HUDEP-2 (cell line): ENCODE measurements around the gene LIPJ.

ENCODE experiments used
- DNase-seq, 76 experiments: peaks; one replicate each; lab custom pipeline; 2025; ENCODE audit not compliant: unreplicated experiment in 76 of 76; lab: John Stamatoyannopoulos, UW

LIPJ gene

DNA sequence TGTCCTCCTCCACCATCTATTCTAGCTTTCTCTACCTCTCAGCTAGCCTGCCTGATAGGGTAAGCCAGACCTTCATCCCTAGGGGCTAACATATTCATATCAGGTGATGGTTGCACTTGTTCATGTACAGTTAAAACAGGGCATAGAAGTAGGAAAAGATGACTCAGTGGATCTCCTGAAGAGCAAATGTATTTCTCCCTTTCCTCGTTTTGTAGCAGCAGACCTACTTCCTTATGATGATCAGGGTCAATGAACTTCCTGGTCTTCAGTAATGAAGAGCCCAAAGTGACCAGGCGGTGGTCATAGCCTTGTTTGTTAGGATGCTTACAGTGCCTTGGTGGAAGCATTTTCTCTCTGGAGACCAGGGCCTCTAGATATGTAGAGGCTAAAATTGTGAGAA is 6.3 kb downstream of the LIPJ start:
- DNase-seq = no peak

DNA sequence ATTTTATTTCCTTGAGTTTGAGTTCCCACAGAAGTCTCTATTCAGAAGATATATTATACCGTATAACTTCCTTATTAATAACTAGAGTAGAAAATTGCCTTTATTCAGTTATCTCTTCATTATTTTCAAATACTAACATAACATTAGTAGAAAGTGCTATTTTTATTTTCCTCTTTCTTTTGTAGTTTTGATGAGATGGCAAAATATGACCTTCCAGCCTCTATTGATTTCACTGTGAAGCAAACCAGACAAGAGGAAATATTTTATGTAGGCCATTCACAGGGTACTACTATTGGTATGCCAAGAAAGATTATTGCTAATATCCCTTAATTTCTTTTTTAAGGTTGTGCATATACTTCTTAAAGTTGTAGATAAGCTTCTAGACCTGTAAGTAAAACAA is 7.9 kb downstream of the LIPJ start:
- no peak for DNase-seq

DNA sequence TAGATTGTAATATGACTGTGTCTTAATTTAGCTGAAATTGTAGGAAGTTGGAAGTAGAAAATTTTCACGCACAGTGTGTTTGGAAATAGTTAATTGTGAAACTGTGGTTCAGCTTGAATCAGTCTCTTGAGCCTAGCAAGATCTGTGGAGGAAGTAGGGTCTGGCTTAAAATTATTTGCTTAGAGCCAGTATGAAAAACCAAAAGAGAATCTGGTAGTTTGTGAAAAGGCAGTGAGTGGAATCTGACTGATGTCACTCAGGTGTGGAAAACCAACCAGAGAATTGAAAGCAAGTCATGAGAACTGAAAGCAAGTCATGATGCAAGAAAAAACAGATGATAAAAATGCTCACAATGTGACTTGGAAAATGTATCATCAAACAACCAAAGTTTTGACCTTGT is 11.5 kb downstream of the LIPJ start:
- no peak for DNase-seq

DNA sequence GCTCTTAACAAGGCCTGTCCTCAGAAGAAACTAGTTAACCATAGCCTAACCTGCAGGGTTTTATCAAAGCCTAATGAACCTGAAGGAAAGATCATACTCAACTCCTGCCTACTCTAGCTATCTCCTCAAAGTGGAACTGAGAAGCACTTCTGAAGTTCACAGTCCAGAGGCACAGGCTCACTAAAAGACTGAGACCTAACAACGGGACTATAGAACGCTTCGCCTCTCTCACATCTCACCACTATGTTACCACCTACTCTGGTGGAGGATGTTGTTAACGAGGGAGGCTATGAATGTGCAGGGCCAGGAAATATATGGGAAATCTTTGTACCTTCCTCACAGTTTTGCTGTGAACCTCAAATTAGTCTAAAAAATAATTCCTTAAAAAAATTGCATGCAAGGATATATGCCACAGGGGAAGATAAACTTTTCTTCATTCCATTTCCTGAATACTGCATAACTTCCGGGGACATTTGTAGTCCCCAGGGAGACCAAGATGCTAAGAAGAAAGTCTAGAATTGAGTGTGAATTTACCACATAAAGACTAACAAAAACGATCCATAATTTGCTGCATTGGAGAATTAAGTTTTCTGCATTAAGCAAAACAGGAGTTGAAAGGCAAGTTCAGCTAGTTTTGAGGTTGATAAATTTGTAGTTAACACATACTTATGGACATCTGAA is 21.6 kb downstream of the LIPJ start:
- no peak for DNase-seq

DNA sequence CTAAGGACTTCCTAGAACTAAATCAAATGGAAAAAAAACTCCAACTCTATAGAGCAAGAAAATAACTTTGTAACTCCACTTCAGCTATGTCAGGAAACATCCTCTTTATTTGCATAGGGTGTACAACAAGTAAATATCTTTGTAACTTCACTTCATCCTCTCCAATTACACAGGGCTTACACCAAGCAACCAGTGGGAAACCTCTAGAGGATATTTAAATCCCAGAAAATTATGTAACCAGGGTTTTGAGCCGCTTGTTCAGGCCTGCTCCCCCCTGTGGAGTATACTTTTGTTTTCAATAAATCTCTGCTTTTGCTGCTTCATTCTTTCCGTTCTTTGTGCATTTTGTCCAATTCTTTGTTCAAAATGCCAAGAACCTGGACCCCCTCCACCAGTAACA is 22.2 kb downstream of the LIPJ start:
- DNase-seq = no peak

GRCh38 chr10:88616250-88616977 is 29.9 kb downstream of the LIPJ start:
- no peak for DNase-seq

- DNase-seq = no peak
Observed at GRCh38 chr10:88617772-88618300, 31.3 kb downstream of the LIPJ start.

GRCh38 chr10:88618496-88618895 is 31.9 kb downstream of the LIPJ start:
- no peak for DNase-seq

DNA sequence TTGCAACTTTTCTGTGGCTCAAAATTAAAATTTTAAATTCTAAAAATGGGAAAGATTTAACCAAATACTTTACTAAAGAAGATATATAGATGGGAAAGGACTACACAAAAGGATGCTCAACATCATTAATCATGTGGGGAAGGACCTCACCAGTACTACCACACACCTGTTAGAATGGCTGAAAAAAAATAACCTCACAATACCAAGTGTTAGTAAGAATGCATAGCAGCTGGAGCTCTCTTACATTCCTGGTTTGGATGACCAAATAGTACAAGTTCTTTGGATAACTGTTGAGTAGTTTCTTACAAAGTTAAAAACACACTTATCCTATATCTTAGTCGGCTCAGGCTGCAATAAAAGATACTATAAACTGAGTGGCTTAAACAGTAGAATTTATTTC is 33.9 kb downstream of the LIPJ start:
- no peak for DNase-seq

GRCh38 chr10:88623835-88624234 is 37.3 kb downstream of the LIPJ start:
- DNase-seq = no peak

DNA sequence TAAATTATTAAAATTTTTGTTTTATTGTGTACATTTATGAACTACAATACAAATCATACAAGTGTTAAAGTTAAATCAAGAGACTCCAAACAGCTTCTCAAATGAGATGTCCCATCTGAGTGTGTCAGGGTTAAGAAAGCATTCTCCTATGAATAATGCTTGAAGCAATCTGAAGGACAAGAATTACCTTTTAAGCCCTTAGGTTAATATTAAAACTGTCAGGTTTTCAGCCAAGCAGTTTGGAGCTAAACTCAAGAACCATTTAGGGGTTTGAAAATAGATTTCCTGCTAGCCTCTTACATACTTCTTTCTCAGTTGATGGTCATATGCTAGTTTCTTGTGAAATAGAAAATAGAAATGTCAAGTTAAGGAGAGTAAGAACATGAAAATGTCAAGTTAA is 38.3 kb downstream of the LIPJ start:
- no peak for DNase-seq

- DNase-seq = no peak
Observed at GRCh38 chr10:88640186-88640585, 53.6 kb downstream of the LIPJ start.

- no peak for DNase-seq
Observed at GRCh38 chr10:88642209-88642608, 55.6 kb downstream of the LIPJ start.

GRCh38 chr10:88642963-88643362 is 56.4 kb downstream of the LIPJ start:
- no peak for DNase-seq

GRCh38 chr10:88647061-88647615 is 60.6 kb downstream of the LIPJ start:
- no peak for DNase-seq

- DNase-seq = peak in 1 of 76 experiments; percentile 11
Observed at GRCh38 chr10:88651101-88651551, 64.6 kb downstream of the LIPJ start.

- no peak for DNase-seq
Observed at GRCh38 chr10:88652616-88653015, 66.1 kb downstream of the LIPJ start.
